Lower leg skin (tissue), 3 donors: Measurements from ENCODE around the gene TANK.

ENCODE experiments used
- CTCF ChIP-seq, 3 donors: fragments of 450-650 bp; IDR thresholded peaks; one replicate each; pipeline ENCODE4 v1.5.1; 2016; ENCODE audit warnings: antibody characterized with exemption in 3 of 3, mild to moderate bottlenecking in 3 of 3, moderate library complexity in 2 of 3
- POLR2A ChIP-seq, 2 donors: fragments of 450-650 bp; IDR thresholded peaks; one replicate each; pipeline ENCODE4 v1.6.1; 2016 to 2017; ENCODE audit warnings: antibody characterized with exemption in 2 of 2, mild to moderate bottlenecking in 1 of 2, moderate library complexity in 1 of 2

GRCh38 chr2:161170377-161170776 is 10.1 kb downstream of the TANK start:
- no peak for TF ChIP-seq CTCF (IDR thresholded peaks at IDR 0.05)
- TF ChIP-seq POLR2A (IDR thresholded peaks at IDR 0.05), result no peak
